A673 (cell line): ENCODE measurements around the gene PHB1. TPM values are rescaled to one million over a fixed set of nuclear protein-coding genes. Genes with fewer than 3 reads are reported as not detected.
A peak's percentile ranks its signal among the peaks of the same experiment; 100 is the strongest.

ENCODE experiments used
- BruUV-seq: library from RNA; stranded (reverse); fragments of 400-500 nt; replicated peaks from 2 replicates; lab custom pipeline; 2021; lab: Mats Ljungman, UMichigan
- CTCF ChIA-PET: fragments of 300-600 bp; sonication (Branson Sonifier 250); formaldehyde crosslinking; loops from one replicate; lab custom pipeline; 2022; ENCODE audit warnings: antibody characterized with exemption; lab: Charles Lee
- POLR2A ChIA-PET: fragments of 300-600 bp; sonication (Branson Sonifier 250); formaldehyde crosslinking; loops from one replicate; lab custom pipeline; 2022; ENCODE audit warnings: antibody characterized with exemption; ENCODE audit not compliant: low non-redundant PET; lab: Charles Lee
- DNase-seq: peaks from one replicate; pipeline ENCODE4 v3.0.0-alpha.2; 2015; ENCODE audit warnings: low spot score
- H3K27ac ChIP-seq: fragments of 200-600 bp; sonication (generic); 2 replicates; pipeline ENCODE4 v1.5.1; 2016; ENCODE audit warnings: mixed run types, low read depth, mild to moderate bottlenecking, mixed read lengths, antibody characterized with exemption, low read length; ENCODE audit not compliant: poor library complexity, severe bottlenecking
- H3K27me3 ChIP-seq: fragments of 200-600 bp; sonication (generic); replicated peaks from 2 replicates; pipeline ENCODE4 v1.6.1; 2017; ENCODE audit warnings: mixed run types, low read depth, mild to moderate bottlenecking, mixed read lengths, antibody characterized with exemption, low read length; ENCODE audit not compliant: insufficient read depth, poor library complexity
- H3K36me3 ChIP-seq: fragments of 200-600 bp; sonication (generic); 2 replicates; pipeline ENCODE4 v1.6.1; 2016; ENCODE audit warnings: mixed run types, mild to moderate bottlenecking, mixed read lengths, antibody characterized with exemption, low read length; ENCODE audit not compliant: insufficient read depth, poor library complexity, severe bottlenecking
- H3K4me1 ChIP-seq: fragments of 200-600 bp; sonication (generic); 2 replicates; pipeline ENCODE4 v1.6.1; 2017; ENCODE audit warnings: mixed run types, mild to moderate bottlenecking, mixed read lengths, antibody characterized with exemption, low read length; ENCODE audit not compliant: insufficient read depth, poor library complexity, severe bottlenecking
- H3K4me3 ChIP-seq: fragments of 200-600 bp; sonication (generic); 2 replicates; pipeline ENCODE4 v1.5.1; 2016; ENCODE audit warnings: low read depth, mixed run types, mild to moderate bottlenecking, mixed read lengths, low read length; ENCODE audit not compliant: poor library complexity, severe bottlenecking
- H3K9me3 ChIP-seq: fragments of 200-600 bp; sonication (generic); 2 replicates; pipeline ENCODE4 v1.6.1; 2016; ENCODE audit warnings: mixed run types, low read depth, mild to moderate bottlenecking, mixed read lengths, antibody characterized with exemption, low read length; ENCODE audit not compliant: poor library complexity, severe bottlenecking
- CTCF ChIP-seq: fragments of 300-800, 200-600 bp; sonication (generic); conservative IDR thresholded peaks from 2 replicates; pipeline ENCODE4 v1.5.1; 2017; ENCODE audit warnings: low read depth, mild to moderate bottlenecking, antibody characterized with exemption, low read length, moderate library complexity, mixed read lengths
- EZH2 ChIP-seq: fragments of 200-600 bp; sonication (generic); IDR thresholded peaks from 2 replicates; pipeline ENCODE4 v1.6.1; 2017; ENCODE audit warnings: borderline replicate concordance, low read depth, mild to moderate bottlenecking, mixed read lengths, antibody characterized with exemption, low read length; ENCODE audit not compliant: poor library complexity, severe bottlenecking
- intact Hi-C: fragments of 100-400 bp; cut with micrococcal nuclease; formaldehyde crosslinking; loops from one replicate; pipeline ENCODE4 v1.10.0; 2022; ENCODE audit not compliant: unreplicated experiment
- total RNA-seq: library from RNA; stranded (reverse); gene quantifications from 2 replicates; pipeline ENCODE4 v1.2.3, GENCODE V29; 2021

Gene PHB1
- total RNA-seq, 1 experiment from 2014 or later, result 451 TPM

GRCh38 chr17:49456183-49456965 lies 41.7 kb upstream of the PHB1 start:
- no TSS peak for BruUV-seq
- Histone ChIP-seq H3K9me3 (no peaks in the 10 kb centered on the region), H3K4me3 (no peak overlapping the region), H3K27me3 (no peaks in the 10 kb centered on the region), H3K27ac (no peak overlapping the region), H3K36me3 (no peaks in the 10 kb centered on the region), H3K4me1 (no peaks in the 10 kb centered on the region)
- ChIA-PET CTCF (interaction anchor here (0.7 kb wide), 1 partner anchor 404 kb away, joined by 3 read pairs; no protein-coding TSS in a partner anchor), POLR2A (no interaction called here)
- intact Hi-C loops, result no loop called here
- TF ChIP-seq CTCF, result no peak
- no peak for TF ChIP-seq EZH2
- peak; percentile 34 for DNase-seq

GRCh38 chr17:49455272-49455861 lies 40.7 kb upstream of the PHB1 start:
- TF ChIP-seq CTCF (no peak), EZH2 (no peak)
- DNase-seq, result no peak
- Histone ChIP-seq H3K36me3 (no peaks in the 10 kb centered on the region), H3K27me3 (no peaks in the 10 kb centered on the region), H3K27ac (no peak overlapping the region), H3K9me3 (no peaks in the 10 kb centered on the region), H3K4me3 (no peak overlapping the region), H3K4me1 (no peaks in the 10 kb centered on the region)
- POLR2A ChIA-PET, result interaction anchor here (0.6 kb wide), 1 partner anchor 8 kb away, joined by 7 read pairs; no protein-coding TSS in a partner anchor
- intact Hi-C loops, result no loop called here
- no TSS peak for BruUV-seq
- CTCF ChIA-PET, result interaction anchor here (0.7 kb wide), 1 partner anchor 405 kb away, joined by 3 read pairs; no protein-coding TSS in a partner anchor

- intact Hi-C loops, result no loop called here
- no peak for DNase-seq
- Histone ChIP-seq H3K27me3 (no peaks in the 10 kb centered on the region), H3K27ac (no peak overlapping the region), H3K4me3 (no peak overlapping the region), H3K9me3 (no peaks in the 10 kb centered on the region), H3K36me3 (no peaks in the 10 kb centered on the region), H3K4me1 (no peaks in the 10 kb centered on the region)
- POLR2A ChIA-PET, result no interaction called here
- no TSS peak for BruUV-seq
- TF ChIP-seq EZH2, result no peak
- CTCF ChIA-PET, result interaction anchor here (0.6 kb wide), 1 partner anchor 9 kb away, joined by 3 read pairs; no protein-coding TSS in a partner anchor
Observed at GRCh38 chr17:49454050-49454449, 39.4 kb upstream of the PHB1 start.
